NCI-H1417 treated with DMSO at 0.1 percent for 48 hours (cell line): ENCODE results near the gene ZNF689.
"Not testable (repeated sequence)": the region's sequence is repeated elsewhere in the genome, so short reads cannot be mapped to it uniquely, and the experiment has no call there.

Source experiments
- DNase-seq: peaks from one replicate; lab custom pipeline; 2025; lab: John Stamatoyannopoulos, UW

The ZNF689 gene

GRCh38 chr16:30600215-30600614 lies 10.0 kb downstream of the ZNF689 start:
- no peak for DNase-seq

- no peak for DNase-seq
Measured at GRCh38 chr16:30592871-30593270, 17.3 kb downstream of the ZNF689 start.

GRCh38 chr16:30590869-30591268 lies 19.3 kb downstream of the ZNF689 start:
- not testable (repeated sequence) for DNase-seq

- DNase-seq = not testable (repeated sequence)
Measured at GRCh38 chr16:30589582-30589981, 20.6 kb downstream of the ZNF689 start.

- no peak for DNase-seq
Measured at GRCh38 chr16:30588651-30589050, 21.5 kb downstream of the ZNF689 start.

GRCh38 chr16:30585400-30586191 lies 24.6 kb downstream of the ZNF689 start, which contains the start of gene ZNF785:
Gene ZNF785, minus strand, starts transcription at chr16:30585697. Its CDS starts 86 bp downstream, at chr16:30585611.
- DNase-seq = peak; percentile 94

GRCh38 chr16:30585022-30585399 lies 25.2 kb downstream of the ZNF689 start:
- no peak for DNase-seq

GRCh38 chr16:30582611-30583340 lies 27.4 kb downstream of the ZNF689 start:
- DNase-seq = no peak

GRCh38 chr16:30581457-30581856 lies 28.7 kb downstream of the ZNF689 start:
- no peak for DNase-seq

GRCh38 chr16:30574678-30575077 lies 35.5 kb downstream of the ZNF689 start:
- DNase-seq = no peak

GRCh38 chr16:30571445-30572322 lies 38.5 kb downstream of the ZNF689 start, which contains the start of gene ZNF688:
Gene ZNF688, minus strand, starts transcription at chr16:30571714. Its CDS starts 85 bp downstream, at chr16:30571629.
- peak; percentile 92 for DNase-seq

- DNase-seq = no peak
Measured at GRCh38 chr16:30570636-30571444, 39.3 kb downstream of the ZNF689 start.

- no peak for DNase-seq
Measured at GRCh38 chr16:30569746-30570635, 40.2 kb downstream of the ZNF689 start.

- DNase-seq = no peak
Measured at GRCh38 chr16:30569281-30569680, 40.9 kb downstream of the ZNF689 start.

GRCh38 chr16:30567991-30568638 lies 42.1 kb downstream of the ZNF689 start:
- DNase-seq = peak; percentile 32

GRCh38 chr16:30567160-30567990 lies 42.8 kb downstream of the ZNF689 start:
- no peak for DNase-seq

GRCh38 chr16:30566531-30566930 lies 43.7 kb downstream of the ZNF689 start:
- no peak for DNase-seq

- no peak for DNase-seq
Measured at GRCh38 chr16:30565984-30566383, 44.2 kb downstream of the ZNF689 start.

GRCh38 chr16:30565526-30565925 lies 44.7 kb downstream of the ZNF689 start:
- no peak for DNase-seq
